Measurements from ENCODE around the gene SMIM45.

The SMIM45 gene

DNA sequence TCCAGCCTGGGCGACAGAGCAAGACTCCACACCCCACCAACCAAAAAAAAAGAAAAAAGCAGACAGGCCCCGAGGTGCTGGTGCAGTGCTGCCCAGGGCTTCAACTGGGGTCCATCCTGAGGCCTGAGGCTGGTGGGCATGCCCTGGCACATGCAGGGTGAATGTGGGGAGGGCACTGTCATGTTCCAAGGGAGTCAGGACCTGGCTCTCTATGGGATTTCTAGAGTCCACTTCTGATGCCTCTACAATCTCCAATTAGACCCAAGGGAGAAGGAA is 15.1 kb upstream of the SMIM45 start:
- Histone ChIP-seq H3K9me3 (no peaks in the 10 kb centered on the region), H3K36me3 (peaks cover 23% of the 10 kb centered on the region), H3K27ac (no peak overlapping the region), H3K27me3 (no peaks in the 10 kb centered on the region), H3K4me1 (ENCODE audit: control insufficient read depth in 1 of 2, insufficient read depth in 1 of 2, low read depth in 1 of 2, low read length in 1 of 2) (no peaks in the 10 kb centered on the region), H3K4me3 (ENCODE audit: low read depth in 1 of 2, low read length in 1 of 2) (no peak overlapping the region)
- no peak for TF ChIP-seq CTCF (IDR thresholded peaks at IDR 0.05)

- no peak overlapping the region for H3K4me3 ChIP-seq (ENCODE audit: low read depth in 1 of 2, low read length in 1 of 2)
Measured at GRCh38 chr22:41939981-41940831, 11.7 kb upstream of the SMIM45 start.

DNA sequence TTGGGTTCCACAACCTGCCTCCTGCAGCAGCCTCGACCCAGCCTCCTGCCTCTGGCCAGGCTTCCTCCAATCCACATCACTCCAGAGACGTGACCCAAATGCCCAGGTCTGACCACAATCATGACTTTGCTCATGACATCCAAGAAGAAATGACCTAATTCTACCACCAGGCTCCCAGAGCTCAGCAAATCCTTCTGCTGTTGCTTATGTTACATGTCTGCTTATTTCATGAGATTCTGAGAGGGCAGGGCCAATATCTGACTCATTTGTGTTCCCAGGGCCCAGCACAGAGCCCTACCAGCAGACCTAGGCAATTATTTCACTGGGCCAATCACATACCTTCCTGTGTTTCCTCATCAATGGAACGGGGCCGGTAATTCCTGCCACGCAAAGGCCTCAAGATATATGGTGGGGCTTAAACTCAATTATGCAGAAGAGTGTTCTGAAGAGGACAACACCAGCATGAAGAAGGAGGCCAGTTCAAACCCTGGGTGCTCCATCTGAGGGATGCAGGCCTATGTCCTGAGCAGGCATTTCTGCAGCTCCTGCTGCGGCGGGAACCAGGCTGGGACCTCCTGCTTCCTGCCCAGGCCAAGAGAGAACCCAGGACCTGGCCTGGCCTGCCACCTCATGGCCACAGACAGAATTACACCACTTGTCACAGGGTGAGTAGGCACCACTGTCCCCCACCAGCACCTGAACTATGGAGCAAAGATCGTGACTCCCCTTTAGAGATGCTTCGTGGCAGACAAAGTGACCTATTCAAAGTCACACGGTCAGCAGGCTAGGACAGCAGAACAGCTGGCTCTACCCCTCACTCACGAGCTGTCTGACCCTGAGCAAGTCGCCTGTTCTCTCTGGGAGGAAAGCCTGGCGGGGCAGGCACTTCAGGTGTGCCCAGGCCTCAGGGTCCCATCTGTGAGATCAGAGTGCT is 10.9 kb upstream of the SMIM45 start:
- peaks cover 6 to 8% of the 10 kb centered on the region in 2 experiments for H3K4me1 ChIP-seq (ENCODE audit: control insufficient read depth in 1 of 2, insufficient read depth in 1 of 2, low read depth in 1 of 2, low read length in 1 of 2)
- H3K9me3 ChIP-seq = no peaks in the 10 kb centered on the region
- no peak overlapping the region for H3K27ac ChIP-seq
- H3K27me3 ChIP-seq = no peaks in the 10 kb centered on the region
- peak; percentile 80 for TF ChIP-seq CTCF (IDR thresholded peaks at IDR 0.05)
- no peak overlapping the region for H3K4me3 ChIP-seq (ENCODE audit: low read depth in 1 of 2, low read length in 1 of 2)
- H3K36me3 ChIP-seq = peaks cover 23% of the 10 kb centered on the region

More at GRCh38 chr22:41939981-41940831, 11.7 kb upstream of the SMIM45 start:
- Histone ChIP-seq H3K27ac (no peak overlapping the region), H3K4me1 (ENCODE audit: control insufficient read depth in 1 of 2, insufficient read depth in 1 of 2, low read depth in 1 of 2, low read length in 1 of 2) (no peaks in the 10 kb centered on the region), H3K36me3 (peaks cover 23% of the 10 kb centered on the region), H3K9me3 (no peaks in the 10 kb centered on the region), H3K27me3 (no peaks in the 10 kb centered on the region)
- no peak for TF ChIP-seq CTCF (IDR thresholded peaks at IDR 0.05)

DNA sequence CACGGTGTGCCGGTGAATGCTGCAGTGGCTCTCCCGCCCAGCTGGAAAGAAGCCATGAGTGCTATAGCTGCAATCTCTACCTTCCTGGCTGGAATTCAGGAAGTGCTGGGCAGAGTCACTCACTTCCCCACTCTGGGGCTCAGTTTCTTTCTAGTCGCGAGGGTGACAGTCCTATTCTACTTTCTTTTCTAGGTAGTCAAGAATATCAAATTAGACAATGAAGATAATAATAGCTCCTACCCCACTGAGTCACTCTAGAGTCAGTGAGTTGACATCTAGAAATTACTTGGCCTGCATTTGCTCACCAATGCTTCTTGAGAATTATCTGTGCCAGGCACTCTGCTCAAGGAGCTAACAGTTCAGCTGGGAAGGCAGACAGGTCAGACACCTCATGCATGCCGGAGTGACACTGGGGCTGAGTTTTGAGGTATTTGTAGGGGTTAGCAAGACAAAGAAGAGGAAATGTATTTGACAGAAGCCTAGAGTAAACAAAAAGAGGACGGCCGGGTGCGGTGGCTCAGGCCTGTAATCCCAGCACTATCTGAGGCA is 8.2 kb upstream of the SMIM45 start:
- Histone ChIP-seq H3K9me3 (no peaks in the 10 kb centered on the region), H3K4me1 (ENCODE audit: control insufficient read depth in 1 of 2, insufficient read depth in 1 of 2, low read depth in 1 of 2, low read length in 1 of 2) (peaks cover 18% of the 10 kb centered on the region in 2 experiments), H3K27me3 (no peaks in the 10 kb centered on the region), H3K4me3 (ENCODE audit: low read depth in 1 of 2, low read length in 1 of 2) (no peak overlapping the region), H3K36me3 (peaks cover 5% of the 10 kb centered on the region), H3K27ac (no peak overlapping the region)
- no peak for TF ChIP-seq CTCF (IDR thresholded peaks at IDR 0.05)

- Histone ChIP-seq H3K4me3 (ENCODE audit: low read depth in 1 of 2, low read length in 1 of 2) (peak within 1 kb of the TSS; percentile 73 to 79), H3K27me3 (no peaks in the 10 kb centered on the region), H3K27ac (no peak within 1 kb of the TSS), H3K36me3 (no peaks in the 10 kb centered on the region), H3K9me3 (no peaks in the 10 kb centered on the region), H3K4me1 (ENCODE audit: control insufficient read depth in 1 of 2, insufficient read depth in 1 of 2, low read depth in 1 of 2, low read length in 1 of 2) (peaks cover 18% of the 10 kb centered on the region in 2 experiments)
- TF ChIP-seq CTCF (IDR thresholded peaks at IDR 0.05) = no peak
Measured at GRCh38 chr22:41946629-41947423, 5.1 kb upstream of the SMIM45 start, which contains the start of gene CENPM. Gene CENPM (minus strand): TSS chr22:41947152. CDS start chr22:41947076, 76 bp downstream.

All from neutrophil (primary cell).